Measurements from ENCODE around the gene FNDC3B.
A peak's percentile ranks its signal among the peaks of the same experiment; 100 is the strongest.

The FNDC3B gene

GRCh38 chr3:172071780-172072330, 32.5 kb downstream of the FNDC3B start:
- Histone ChIP-seq H3K27me3 (ENCODE audit: control insufficient read depth in 1 of 2, insufficient read depth in 2 of 2, low read length in 2 of 2) (no peaks in the 10 kb centered on the region), H3K9ac (ENCODE audit: low read depth in 1 of 2, low read length in 2 of 2) (no peak overlapping the region), H3K9me3 (ENCODE audit: control insufficient read depth in 1 of 2, low read length in 2 of 2) (no peaks in the 10 kb centered on the region), H3K4me3 (ENCODE audit: low read depth in 1 of 2, low read length in 2 of 2) (no peak overlapping the region), H3K36me3 (ENCODE audit: control insufficient read depth in 1 of 2, insufficient read depth in 2 of 2, low read length in 2 of 2) (no peaks in the 10 kb centered on the region), H3K27ac (ENCODE audit: low read depth, low read length) (no peak overlapping the region), H3K4me1 (ENCODE audit: control insufficient read depth in 1 of 2, insufficient read depth in 2 of 2, low read length in 2 of 2) (peaks cover 31 to 50% of the 10 kb centered on the region in 2 donors)

- Histone ChIP-seq H3K9me3 (ENCODE audit: control insufficient read depth in 1 of 2, low read length in 2 of 2) (no peaks in the 10 kb centered on the region), H3K9ac (ENCODE audit: low read depth in 1 of 2, low read length in 2 of 2) (no peak overlapping the region), H3K36me3 (ENCODE audit: control insufficient read depth in 1 of 2, insufficient read depth in 2 of 2, low read length in 2 of 2) (no peaks in the 10 kb centered on the region), H3K27me3 (ENCODE audit: control insufficient read depth in 1 of 2, insufficient read depth in 2 of 2, low read length in 2 of 2) (no peaks in the 10 kb centered on the region), H3K4me3 (ENCODE audit: low read depth in 1 of 2, low read length in 2 of 2) (no peak overlapping the region), H3K27ac (ENCODE audit: low read depth, low read length) (no peak overlapping the region), H3K4me1 (ENCODE audit: control insufficient read depth in 1 of 2, insufficient read depth in 2 of 2, low read length in 2 of 2) (peaks cover 26 to 45% of the 10 kb centered on the region in 2 donors)
Measured at GRCh38 chr3:172072543-172072942, 33.2 kb downstream of the FNDC3B start.

- Histone ChIP-seq H3K36me3 (ENCODE audit: control insufficient read depth in 1 of 2, insufficient read depth in 2 of 2, low read length in 2 of 2) (no peaks in the 10 kb centered on the region), H3K4me3 (ENCODE audit: low read depth in 1 of 2, low read length in 2 of 2) (no peak overlapping the region), H3K4me1 (ENCODE audit: control insufficient read depth in 1 of 2, insufficient read depth in 2 of 2, low read length in 2 of 2) (peaks cover 27 to 43% of the 10 kb centered on the region in 2 donors), H3K27ac (ENCODE audit: low read depth, low read length) (no peak overlapping the region), H3K9ac (ENCODE audit: low read depth in 1 of 2, low read length in 2 of 2) (no peak overlapping the region), H3K27me3 (ENCODE audit: control insufficient read depth in 1 of 2, insufficient read depth in 2 of 2, low read length in 2 of 2) (no peaks in the 10 kb centered on the region), H3K9me3 (ENCODE audit: control insufficient read depth in 1 of 2, low read length in 2 of 2) (no peaks in the 10 kb centered on the region)
Measured at GRCh38 chr3:172073262-172073915, 34.0 kb downstream of the FNDC3B start.

GRCh38 chr3:172074032-172074431, 34.7 kb downstream of the FNDC3B start:
- H3K4me3 ChIP-seq (ENCODE audit: low read depth in 1 of 2, low read length in 2 of 2) = no peak overlapping the region
- no peaks in the 10 kb centered on the region for H3K27me3 ChIP-seq (ENCODE audit: control insufficient read depth in 1 of 2, insufficient read depth in 2 of 2, low read length in 2 of 2)
- peaks cover 30 to 43% of the 10 kb centered on the region in 2 donors for H3K4me1 ChIP-seq (ENCODE audit: control insufficient read depth in 1 of 2, insufficient read depth in 2 of 2, low read length in 2 of 2)
- H3K27ac ChIP-seq (ENCODE audit: low read depth, low read length) = no peak overlapping the region
- H3K9me3 ChIP-seq (ENCODE audit: control insufficient read depth in 1 of 2, low read length in 2 of 2) = no peaks in the 10 kb centered on the region
- no peak overlapping the region for H3K9ac ChIP-seq (ENCODE audit: low read depth in 1 of 2, low read length in 2 of 2)
- H3K36me3 ChIP-seq (ENCODE audit: control insufficient read depth in 1 of 2, insufficient read depth in 2 of 2, low read length in 2 of 2) = no peaks in the 10 kb centered on the region

GRCh38 chr3:172074586-172074985, 35.2 kb downstream of the FNDC3B start:
- H3K27me3 ChIP-seq (ENCODE audit: control insufficient read depth in 1 of 2, insufficient read depth in 2 of 2, low read length in 2 of 2) = no peaks in the 10 kb centered on the region
- no peak overlapping the region for H3K27ac ChIP-seq (ENCODE audit: low read depth, low read length)
- peaks cover 30 to 48% of the 10 kb centered on the region in 2 donors for H3K4me1 ChIP-seq (ENCODE audit: control insufficient read depth in 1 of 2, insufficient read depth in 2 of 2, low read length in 2 of 2)
- H3K9ac ChIP-seq (ENCODE audit: low read depth in 1 of 2, low read length in 2 of 2) = no peak overlapping the region
- no peaks in the 10 kb centered on the region for H3K9me3 ChIP-seq (ENCODE audit: control insufficient read depth in 1 of 2, low read length in 2 of 2)
- H3K36me3 ChIP-seq (ENCODE audit: control insufficient read depth in 1 of 2, insufficient read depth in 2 of 2, low read length in 2 of 2) = no peaks in the 10 kb centered on the region
- H3K4me3 ChIP-seq (ENCODE audit: low read depth in 1 of 2, low read length in 2 of 2) = no peak overlapping the region

- H3K4me3 ChIP-seq (ENCODE audit: low read depth in 1 of 2, low read length in 2 of 2) = no peak overlapping the region
- peaks cover 30 to 64% of the 10 kb centered on the region in 2 donors for H3K4me1 ChIP-seq (ENCODE audit: control insufficient read depth in 1 of 2, insufficient read depth in 2 of 2, low read length in 2 of 2)
- H3K27me3 ChIP-seq (ENCODE audit: control insufficient read depth in 1 of 2, insufficient read depth in 2 of 2, low read length in 2 of 2) = no peaks in the 10 kb centered on the region
- no peak overlapping the region for H3K9ac ChIP-seq (ENCODE audit: low read depth in 1 of 2, low read length in 2 of 2)
- no peaks in the 10 kb centered on the region for H3K9me3 ChIP-seq (ENCODE audit: control insufficient read depth in 1 of 2, low read length in 2 of 2)
- H3K36me3 ChIP-seq (ENCODE audit: control insufficient read depth in 1 of 2, insufficient read depth in 2 of 2, low read length in 2 of 2) = no peaks in the 10 kb centered on the region
- no peak overlapping the region for H3K27ac ChIP-seq (ENCODE audit: low read depth, low read length)
Measured at GRCh38 chr3:172076212-172076611, 36.8 kb downstream of the FNDC3B start.

- Histone ChIP-seq H3K4me1 (ENCODE audit: control insufficient read depth in 1 of 2, insufficient read depth in 2 of 2, low read length in 2 of 2) (peaks cover 25 to 66% of the 10 kb centered on the region in 2 donors), H3K9me3 (ENCODE audit: control insufficient read depth in 1 of 2, low read length in 2 of 2) (no peaks in the 10 kb centered on the region), H3K36me3 (ENCODE audit: control insufficient read depth in 1 of 2, insufficient read depth in 2 of 2, low read length in 2 of 2) (no peaks in the 10 kb centered on the region), H3K9ac (ENCODE audit: low read depth in 1 of 2, low read length in 2 of 2) (no peak overlapping the region), H3K4me3 (ENCODE audit: low read depth in 1 of 2, low read length in 2 of 2) (no peak overlapping the region), H3K27ac (ENCODE audit: low read depth, low read length) (no peak overlapping the region), H3K27me3 (ENCODE audit: control insufficient read depth in 1 of 2, insufficient read depth in 2 of 2, low read length in 2 of 2) (no peaks in the 10 kb centered on the region)
Measured at GRCh38 chr3:172077197-172077757, 37.9 kb downstream of the FNDC3B start.

- Histone ChIP-seq H3K4me1 (ENCODE audit: control insufficient read depth in 1 of 2, insufficient read depth in 2 of 2, low read length in 2 of 2) (peaks cover 17 to 64% of the 10 kb centered on the region in 2 donors), H3K27ac (ENCODE audit: low read depth, low read length) (no peak overlapping the region), H3K4me3 (ENCODE audit: low read depth in 1 of 2, low read length in 2 of 2) (no peak overlapping the region), H3K9ac (ENCODE audit: low read depth in 1 of 2, low read length in 2 of 2) (peak overlapping the region in 1 of 2 donors; percentile 8), H3K36me3 (ENCODE audit: control insufficient read depth in 1 of 2, insufficient read depth in 2 of 2, low read length in 2 of 2) (peaks cover 3 to 4% of the 10 kb centered on the region in 2 donors), H3K27me3 (ENCODE audit: control insufficient read depth in 1 of 2, insufficient read depth in 2 of 2, low read length in 2 of 2) (no peaks in the 10 kb centered on the region), H3K9me3 (ENCODE audit: control insufficient read depth in 1 of 2, low read length in 2 of 2) (no peaks in the 10 kb centered on the region)
Measured at GRCh38 chr3:172078244-172078643, 38.9 kb downstream of the FNDC3B start.

- Histone ChIP-seq H3K9me3 (ENCODE audit: control insufficient read depth in 1 of 2, low read length in 2 of 2) (no peaks in the 10 kb centered on the region), H3K36me3 (ENCODE audit: control insufficient read depth in 1 of 2, insufficient read depth in 2 of 2, low read length in 2 of 2) (peaks cover 3 to 5% of the 10 kb centered on the region in 2 donors), H3K27me3 (ENCODE audit: control insufficient read depth in 1 of 2, insufficient read depth in 2 of 2, low read length in 2 of 2) (no peaks in the 10 kb centered on the region), H3K27ac (ENCODE audit: low read depth, low read length) (no peak overlapping the region), H3K9ac (ENCODE audit: low read depth in 1 of 2, low read length in 2 of 2) (peak overlapping the region in 1 of 2 donors; percentile 8), H3K4me1 (ENCODE audit: control insufficient read depth in 1 of 2, insufficient read depth in 2 of 2, low read length in 2 of 2) (peaks cover 12 to 62% of the 10 kb centered on the region in 2 donors), H3K4me3 (ENCODE audit: low read depth in 1 of 2, low read length in 2 of 2) (no peak overlapping the region)
Measured at GRCh38 chr3:172078721-172079120, 39.3 kb downstream of the FNDC3B start.

GRCh38 chr3:172079326-172079976, 40.1 kb downstream of the FNDC3B start:
- Histone ChIP-seq H3K27ac (ENCODE audit: low read depth, low read length) (no peak overlapping the region), H3K4me3 (ENCODE audit: low read depth in 1 of 2, low read length in 2 of 2) (no peak overlapping the region), H3K9me3 (ENCODE audit: control insufficient read depth in 1 of 2, low read length in 2 of 2) (no peaks in the 10 kb centered on the region), H3K27me3 (ENCODE audit: control insufficient read depth in 1 of 2, insufficient read depth in 2 of 2, low read length in 2 of 2) (no peaks in the 10 kb centered on the region), H3K36me3 (ENCODE audit: control insufficient read depth in 1 of 2, insufficient read depth in 2 of 2, low read length in 2 of 2) (peaks cover 3 to 5% of the 10 kb centered on the region in 2 donors), H3K4me1 (ENCODE audit: control insufficient read depth in 1 of 2, insufficient read depth in 2 of 2, low read length in 2 of 2) (peaks cover 7 to 55% of the 10 kb centered on the region in 2 donors), H3K9ac (ENCODE audit: low read depth in 1 of 2, low read length in 2 of 2) (peak overlapping the region in 1 of 2 donors; percentile 8)

Data from duodenal mucosa (tissue), 2 donors.